Lung (tissue), 12 donors: ENCODE results near the gene PDCD1LG2. TPM values are rescaled to one million over a fixed set of nuclear protein-coding genes. Genes with fewer than 3 reads are reported as not detected.

Experiments
- ATAC-seq: fragments of 200-7000 bp; cut with Tn5 transposase; one replicate; pipeline ENCODE4 v1.9.1; 2020; ENCODE audit warnings: moderate number of reproducible peaks; ENCODE audit not compliant: insufficient read depth, low FRiP score
- DNase-seq, 3 donors: peaks; one replicate each; pipeline ENCODE4 v3.0.0-alpha.2; 2013 to 2017
- H3K27ac ChIP-seq, 2 donors: one replicate each; pipeline ENCODE4 v1.5.1; 2013; ENCODE audit warnings: mild to moderate bottlenecking in 2 of 2, moderate library complexity in 2 of 2, control low read depth in 1 of 2, inconsistent platforms in 1 of 2, low read depth in 1 of 2, low read length in 1 of 2
- H3K27me3 ChIP-seq, 3 donors: one replicate each; pipeline ENCODE4 v1.5.1; 2013; ENCODE audit warnings: low read length in 2 of 3; ENCODE audit not compliant: control insufficient read depth in 3 of 3, insufficient read depth in 3 of 3
- H3K36me3 ChIP-seq, 4 donors: one replicate each; pipeline ENCODE4 v1.5.1; 2013; ENCODE audit warnings: low read length in 4 of 4, mild to moderate bottlenecking in 1 of 4, moderate library complexity in 1 of 4; ENCODE audit not compliant: control insufficient read depth in 4 of 4, insufficient read depth in 4 of 4
- H3K4me1 ChIP-seq, 5 donors: one replicate each; pipeline ENCODE4 v1.5.1; 2013; ENCODE audit warnings: low read length in 5 of 5, mild to moderate bottlenecking in 2 of 5, moderate library complexity in 1 of 5; ENCODE audit not compliant: control insufficient read depth in 5 of 5, insufficient read depth in 5 of 5
- H3K4me3 ChIP-seq: one replicate; pipeline ENCODE4 v1.5.1; 2013; ENCODE audit warnings: mild to moderate bottlenecking, control low read depth, moderate library complexity
- H3K9ac ChIP-seq, 2 donors: one replicate each; pipeline ENCODE4 v1.5.1; 2013; ENCODE audit warnings: low read length in 2 of 2, control low read depth in 1 of 2; ENCODE audit not compliant: insufficient read depth in 1 of 2
- H3K9me3 ChIP-seq, 4 donors: one replicate each; pipeline ENCODE4 v1.5.1; 2013; ENCODE audit warnings: low read length in 3 of 4, mild to moderate bottlenecking in 1 of 4, moderate library complexity in 1 of 4; ENCODE audit not compliant: control insufficient read depth in 4 of 4, insufficient read depth in 3 of 4
- WGBS, 2 donors: extraction: QIAGEN DNeasy Blood & Tissue Kit; methylation state at CpG; one replicate each; pipeline ENCODE4 v1.1.7; 2013; 5-methylcytosine and 5-hydroxymethylcytosine counted together
- polyA plus RNA-seq, 2 donors: library from polyadenylated mRNA; stranded (reverse); fragments of 200-250 nt; gene quantifications; one replicate each; pipeline ENCODE4 v1.2.1, GENCODE V29; 2013
- total RNA-seq, 2 donors: library from RNA; depleted of rRNA in 1 of 2; stranded (reverse); fragments of >200 nt in 1 of 2; gene quantifications; one replicate each; pipeline ENCODE4 v1.2.1, GENCODE V29; 2014 to 2021
- TF ChIP-seq, protein P1 (sequence below): IDR thresholded peaks from 2 replicates; pipeline ENCODE4 v1.5.1; 2012; ENCODE audit warnings: mild to moderate bottlenecking; ENCODE audit errors: control extremely low read depth, extremely low read depth
- donor health status: control.
- donor health status: control.
- donor health status: Bipolar disorder and iron deficiency.
- donor health status: healthy.
- donor health status: DM: yes; HTN: yes; CAD: no.

Gene PDCD1LG2
- total and polyA plus RNA-seq, 4 donors, result 0.87 to 6.7 (median 3.1) TPM

DNA sequence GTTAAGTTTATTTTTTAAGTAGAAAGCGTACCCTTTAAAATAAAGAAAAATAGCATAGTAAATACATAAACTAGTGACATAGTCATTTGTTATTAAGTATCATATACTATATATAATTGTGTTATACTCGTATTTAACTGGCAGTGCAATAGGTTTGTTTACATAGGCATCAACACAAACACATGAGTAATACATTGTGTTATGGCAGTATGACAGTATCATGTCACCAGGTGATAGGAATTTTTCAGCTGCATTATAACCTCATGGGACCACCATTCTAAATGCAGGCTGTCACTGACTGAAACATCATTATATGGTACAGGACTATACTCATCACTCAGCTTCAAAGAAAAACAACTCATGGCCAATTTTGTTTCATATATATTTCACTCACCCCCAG lies 110.2 kb downstream of the PDCD1LG2 start:
- 87 to 92% methylated on average over 2 of the region's 2 CpGs for WGBS, 2 donors
- Histone ChIP-seq H3K36me3 (no peaks in the 10 kb centered on the region), H3K4me3 (no peak overlapping the region), H3K27ac (no peak overlapping the region), H3K9me3 (no peaks in the 10 kb centered on the region), H3K27me3 (no peaks in the 10 kb centered on the region), H3K4me1 (peaks cover 0 to 8% (median 2%) of the 10 kb centered on the region in 5 donors), H3K9ac (no peak overlapping the region)
- DNase-seq, result no peak
- no peak for ATAC-seq
- TF ChIP-seq, protein P1, sequence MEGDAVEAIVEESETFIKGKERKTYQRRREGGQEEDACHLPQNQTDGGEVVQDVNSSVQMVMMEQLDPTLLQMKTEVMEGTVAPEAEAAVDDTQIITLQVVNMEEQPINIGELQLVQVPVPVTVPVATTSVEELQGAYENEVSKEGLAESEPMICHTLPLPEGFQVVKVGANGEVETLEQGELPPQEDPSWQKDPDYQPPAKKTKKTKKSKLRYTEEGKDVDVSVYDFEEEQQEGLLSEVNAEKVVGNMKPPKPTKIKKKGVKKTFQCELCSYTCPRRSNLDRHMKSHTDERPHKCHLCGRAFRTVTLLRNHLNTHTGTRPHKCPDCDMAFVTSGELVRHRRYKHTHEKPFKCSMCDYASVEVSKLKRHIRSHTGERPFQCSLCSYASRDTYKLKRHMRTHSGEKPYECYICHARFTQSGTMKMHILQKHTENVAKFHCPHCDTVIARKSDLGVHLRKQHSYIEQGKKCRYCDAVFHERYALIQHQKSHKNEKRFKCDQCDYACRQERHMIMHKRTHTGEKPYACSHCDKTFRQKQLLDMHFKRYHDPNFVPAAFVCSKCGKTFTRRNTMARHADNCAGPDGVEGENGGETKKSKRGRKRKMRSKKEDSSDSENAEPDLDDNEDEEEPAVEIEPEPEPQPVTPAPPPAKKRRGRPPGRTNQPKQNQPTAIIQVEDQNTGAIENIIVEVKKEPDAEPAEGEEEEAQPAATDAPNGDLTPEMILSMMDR, result no peak

Other genes with a start within 250 kb of the PDCD1LG2 start
- under 1 TPM in 1 of 2 donors, not detected in 1; 0.49 TPM for gene RLN2, start 205.8 kb upstream of the PDCD1LG2 start, total RNA-seq
- under 1 TPM; 0.83 to 0.98 TPM for gene RLN2, start 205.8 kb upstream of the PDCD1LG2 start, polyA plus RNA-seq
- gene RLN1, start 170.7 kb upstream of the PDCD1LG2 start, total RNA-seq, result under 1 TPM in 1 of 2 donors, not detected in 1; 0.48 TPM
- gene RLN1, start 170.7 kb upstream of the PDCD1LG2 start, polyA plus RNA-seq, result under 1 TPM; 0.11 to 0.22 TPM
- 10 to 100 TPM; 11.7 to 27.0 TPM for gene PLGRKT, start 72.6 kb upstream of the PDCD1LG2 start, total RNA-seq
- gene PLGRKT, start 72.6 kb upstream of the PDCD1LG2 start, polyA plus RNA-seq, result 10 to 100 TPM; 17.4 to 28.4 TPM
- 10 to 100 TPM in 1 of 2 donors, 1 to 10 TPM in 1; 5.9 to 13.2 TPM for gene CD274, start 60.0 kb upstream of the PDCD1LG2 start, total RNA-seq
- gene CD274, start 60.0 kb upstream of the PDCD1LG2 start, polyA plus RNA-seq, result 10 to 100 TPM in 1 of 2 donors, 1 to 10 TPM in 1; 4.1 to 30.7 TPM
- 10 to 100 TPM; 19.4 to 46.0 TPM for gene RIC1, start 118.6 kb downstream of the PDCD1LG2 start, total RNA-seq
- 1 to 10 TPM; 3.5 to 9.5 TPM for gene RIC1, start 118.6 kb downstream of the PDCD1LG2 start, polyA plus RNA-seq